Muscle of leg (tissue), 11 donors: Measurements from ENCODE around the gene ARID4B. TPM values are rescaled to one million over a fixed set of nuclear protein-coding genes. Genes with fewer than 3 reads are reported as not detected.
"Not testable (repeated sequence)": the region's sequence is repeated elsewhere in the genome, so short reads cannot be mapped to it uniquely, and the experiment has no call there.

Experiments used
- DNase-seq: peaks from one replicate; pipeline ENCODE4 v3.0.0; 2013
- H3K27ac ChIP-seq: one replicate; pipeline ENCODE4 v1.5.1; 2013; ENCODE audit warnings: mild to moderate bottlenecking, low read length, control low read depth
- H3K27me3 ChIP-seq: one replicate; pipeline ENCODE4 v1.6.1; 2013; ENCODE audit warnings: low read length; ENCODE audit not compliant: control insufficient read depth, insufficient read depth
- H3K36me3 ChIP-seq: one replicate; pipeline ENCODE4 v1.6.1; 2013; ENCODE audit warnings: low read length; ENCODE audit not compliant: control insufficient read depth, insufficient read depth
- H3K4me1 ChIP-seq: one replicate; pipeline ENCODE4 v1.6.1; 2013; ENCODE audit warnings: low read length; ENCODE audit not compliant: control insufficient read depth, insufficient read depth
- H3K4me3 ChIP-seq: one replicate; pipeline ENCODE4 v1.5.1; 2013; ENCODE audit warnings: low read length, control low read depth
- H3K9me3 ChIP-seq: replicated peaks from 2 replicates; pipeline ENCODE4 v1.6.1; 2013; ENCODE audit warnings: low read depth, low read length; ENCODE audit not compliant: control insufficient read depth
- WGBS: methylation state at CpG from one replicate; pipeline ENCODE4 v1.1.5; 2013; ENCODE audit warnings: missing lambda C conversion rate; ENCODE audit not compliant: insufficient coverage; 5-methylcytosine and 5-hydroxymethylcytosine counted together
- polyA plus RNA-seq, 8 donors: library from polyadenylated mRNA; unstranded; fragments of 120-200 nt; gene quantifications; one replicate each; pipeline versions ENCODE4 v1.2.1 to v1.2.3, GENCODE V29; 2013; ENCODE audit warnings: inconsistent platforms in 1 of 8, low replicate concordance in 1 of 8; ENCODE audit not compliant: insufficient read length in 8 of 8, insufficient read depth in 1 of 8
- total RNA-seq: library from RNA; stranded (reverse); fragments of 120-200 nt; gene quantifications from one replicate; pipeline ENCODE4 v1.2.4, GENCODE V29; 2013

ARID4B gene
- total and polyA plus RNA-seq, 9 donors, result 15.2 to 26.5 (median 20.9) TPM

DNA sequence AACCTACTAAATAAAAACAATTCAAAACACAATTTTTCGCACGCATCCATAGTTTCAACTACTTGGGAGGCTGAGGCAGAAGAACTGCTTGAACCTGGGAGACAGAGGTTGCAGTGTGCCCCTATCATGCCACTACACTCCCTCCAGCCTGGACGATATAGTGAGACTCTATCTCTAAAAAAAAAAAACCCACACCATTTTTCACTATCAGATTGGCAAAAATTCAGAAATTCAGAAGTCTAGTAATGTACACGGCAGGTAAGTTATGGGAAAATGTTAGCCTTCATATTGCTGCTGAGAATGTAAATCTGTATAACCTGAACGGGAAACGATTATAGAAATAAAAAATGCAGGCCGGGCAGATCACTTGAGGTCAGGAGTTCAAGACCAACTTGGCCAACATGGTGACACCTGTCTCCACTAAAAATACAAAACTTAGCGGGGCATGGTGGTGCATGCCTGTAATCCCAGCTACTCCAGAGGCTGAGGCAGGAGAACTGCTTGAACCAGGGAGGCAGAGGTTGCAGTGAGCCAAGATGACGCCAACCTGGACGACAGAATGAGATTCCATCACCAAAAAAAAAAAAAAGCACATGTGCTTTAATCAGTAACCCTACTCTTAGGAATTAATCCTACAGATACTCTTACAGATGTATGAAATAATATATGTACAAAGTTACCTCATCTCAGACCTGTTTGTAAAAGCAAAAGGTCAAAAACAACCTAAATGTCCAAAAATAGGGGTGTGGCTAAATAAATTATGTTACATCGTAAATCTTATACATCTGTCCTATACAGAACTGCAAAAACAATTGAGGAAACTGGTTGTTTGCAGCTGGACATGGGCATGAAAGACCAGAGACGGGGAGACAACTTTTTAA lies 37.9 kb downstream of the ARID4B start:
- Histone ChIP-seq H3K4me1 (no peaks in the 10 kb centered on the region), H3K9me3 (no peaks in the 10 kb centered on the region), H3K27me3 (no peaks in the 10 kb centered on the region), H3K36me3 (no peaks in the 10 kb centered on the region), H3K4me3 (no peak overlapping the region), H3K27ac (no peak overlapping the region)
- 77% methylated on average over 3 of the region's 12 CpGs for WGBS
- DNase-seq, result no peak

DNA sequence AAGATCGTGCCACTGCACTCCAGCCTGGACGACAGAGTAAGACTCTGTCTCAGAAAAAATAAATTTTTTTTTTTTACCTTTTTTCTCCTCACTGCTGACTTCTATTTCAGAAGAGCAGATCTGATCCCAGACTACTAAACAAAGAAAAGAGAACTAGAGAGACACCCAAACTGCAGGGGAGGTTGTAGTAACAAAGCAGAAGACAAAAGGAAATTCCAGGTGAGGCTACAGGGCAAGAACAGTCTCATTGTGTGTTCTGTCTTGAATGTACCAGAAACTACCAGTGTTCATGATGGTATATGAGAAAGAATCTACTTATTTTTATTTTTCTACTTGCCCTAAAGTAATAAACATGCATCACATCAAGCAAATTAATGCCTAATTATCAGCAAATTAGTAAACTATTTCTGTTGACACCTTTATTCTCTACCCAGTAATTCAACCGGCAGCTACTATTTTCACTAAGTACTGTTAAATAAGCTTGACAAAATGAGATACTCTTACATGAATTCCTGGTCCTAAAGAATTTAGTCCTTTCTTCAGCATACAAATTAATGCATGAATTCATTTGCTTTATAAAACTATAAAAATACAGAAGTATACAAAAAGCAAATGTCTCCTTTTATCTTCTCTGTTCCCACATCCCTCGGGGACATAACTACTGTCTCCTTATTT lies 40.6 kb downstream of the ARID4B start:
- Histone ChIP-seq H3K9me3 (no peaks in the 10 kb centered on the region), H3K4me3 (no peak overlapping the region), H3K27ac (no peak overlapping the region), H3K27me3 (no peaks in the 10 kb centered on the region), H3K36me3 (no peaks in the 10 kb centered on the region), H3K4me1 (peaks cover 2% of the 10 kb centered on the region)
- WGBS, result 80% methylated on average over 1 of the region's 4 CpGs
- DNase-seq, result no peak

DNA sequence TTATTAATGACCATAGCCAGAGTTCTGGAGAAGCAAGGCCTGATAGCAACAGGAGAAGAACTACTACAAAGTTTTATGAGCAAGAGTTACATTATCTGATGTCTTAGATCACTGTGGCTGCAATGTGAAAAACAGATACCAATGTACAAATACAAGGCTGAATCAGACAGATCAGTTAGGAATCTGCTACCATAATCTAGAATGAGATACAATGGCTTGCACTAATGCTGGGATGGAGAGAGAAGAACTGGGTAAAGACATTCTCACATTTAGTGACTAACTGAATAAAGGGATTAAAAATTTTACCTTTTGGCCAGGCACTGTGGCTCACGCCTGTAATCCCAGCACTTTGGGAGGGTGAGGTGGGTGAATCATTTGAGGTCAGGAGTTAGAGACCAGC lies 41.3 kb downstream of the ARID4B start:
- no peak for DNase-seq
- Histone ChIP-seq H3K4me1 (peaks cover 2% of the 10 kb centered on the region), H3K36me3 (no peaks in the 10 kb centered on the region), H3K4me3 (no peak overlapping the region), H3K9me3 (no peaks in the 10 kb centered on the region), H3K27me3 (no peaks in the 10 kb centered on the region), H3K27ac (no peak overlapping the region)
- 80% methylated on average over 1 of the region's 1 CpG for WGBS

DNA sequence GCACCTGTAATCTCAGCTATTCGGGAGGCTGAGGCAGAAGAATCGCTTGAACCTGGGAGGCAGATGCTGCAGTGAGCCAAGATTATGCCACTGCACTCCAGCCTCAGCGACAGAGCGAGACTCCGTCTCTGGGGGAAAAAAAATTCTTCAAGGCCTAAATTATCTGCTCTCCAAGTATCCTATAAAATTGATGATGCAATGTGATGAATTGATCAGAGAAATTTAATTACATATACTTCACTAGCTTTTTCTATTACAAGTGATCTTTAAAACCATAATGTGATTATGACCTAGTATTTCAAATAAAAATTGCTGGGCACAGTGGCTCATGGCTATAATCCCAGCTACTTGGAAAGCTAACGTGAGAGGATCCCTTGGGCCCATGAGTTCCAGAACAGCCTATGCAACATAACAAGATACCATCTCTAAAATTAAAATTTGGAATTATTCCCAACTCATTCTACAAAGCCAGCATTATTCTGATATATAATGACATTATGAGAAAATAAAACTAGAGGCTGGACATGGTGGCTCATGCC lies 43.7 kb downstream of the ARID4B start:
- Histone ChIP-seq H3K27ac (no peak overlapping the region), H3K27me3 (no peaks in the 10 kb centered on the region), H3K9me3 (no peaks in the 10 kb centered on the region), H3K4me1 (peaks cover 2% of the 10 kb centered on the region), H3K36me3 (no peaks in the 10 kb centered on the region), H3K4me3 (no peak overlapping the region)
- WGBS, result 100% methylated on average over 2 of the region's 6 CpGs
- no peak for DNase-seq

DNA sequence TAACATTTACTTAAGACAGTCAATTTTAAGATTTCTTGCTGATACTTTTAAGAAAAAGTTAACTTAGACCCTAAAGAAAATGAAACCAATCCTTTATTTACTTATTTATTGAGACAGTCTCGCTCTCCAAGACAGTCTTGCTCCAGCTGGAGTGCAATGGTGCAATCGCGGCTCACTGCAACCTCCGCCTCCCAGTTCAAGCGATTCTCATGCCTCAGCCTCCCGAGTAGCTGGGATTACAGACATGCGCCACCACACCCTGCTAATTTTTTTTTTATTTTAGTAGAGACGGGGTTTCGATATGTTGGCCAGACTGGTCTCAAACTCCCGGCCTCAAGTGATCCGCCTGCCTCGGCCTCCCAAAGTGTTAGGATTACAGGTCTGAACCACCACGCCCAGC lies 44.3 kb downstream of the ARID4B start:
- H3K4me3 ChIP-seq, H3K36me3 ChIP-seq, H3K4me1 ChIP-seq, H3K9me3 ChIP-seq, DNase-seq, H3K27ac ChIP-seq, H3K27me3 ChIP-seq: not testable (repeated sequence)
- WGBS, result 99% methylated on average over 9 of the region's 13 CpGs

DNA sequence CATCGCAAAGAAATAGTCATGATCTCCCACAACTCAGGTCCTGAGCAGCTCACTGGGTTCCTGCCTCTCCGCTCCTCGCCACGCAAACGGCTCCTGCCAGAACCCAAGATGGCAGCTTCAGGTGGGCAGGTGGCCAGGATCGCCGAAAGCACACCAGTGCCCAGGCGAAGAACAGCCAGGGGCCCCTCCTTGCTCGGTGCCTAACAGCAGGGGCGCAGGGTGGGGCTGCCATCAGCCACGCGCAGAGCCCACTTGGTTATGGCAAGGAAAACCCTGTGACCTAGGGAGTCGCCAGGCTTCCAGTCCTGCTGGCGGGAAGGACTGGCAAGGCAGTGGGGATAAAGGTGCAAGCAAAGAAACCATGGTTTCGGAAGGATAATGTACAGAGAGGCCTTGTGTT lies 47.5 kb downstream of the ARID4B start:
- 95% methylated on average over 14 of the region's 15 CpGs for WGBS

DNA sequence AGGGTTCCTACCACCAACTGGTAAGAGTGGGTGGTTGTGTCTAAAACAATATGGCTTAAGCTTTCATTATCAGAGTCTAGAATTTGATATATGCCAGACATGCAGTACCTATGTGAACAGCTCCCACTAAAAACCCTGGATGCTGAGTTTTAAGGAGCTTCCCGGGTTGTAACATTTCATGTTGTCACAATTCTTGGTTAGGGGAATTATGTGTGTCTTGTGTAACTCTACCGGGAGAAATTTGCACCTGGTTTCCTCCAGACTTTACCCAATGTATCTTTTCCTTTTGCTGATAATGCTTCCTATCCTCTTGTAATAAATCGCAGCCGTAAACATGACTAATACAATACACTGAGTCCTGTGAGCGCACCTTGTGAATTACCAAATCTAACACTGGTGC lies 48.3 kb downstream of the ARID4B start:
- no peak overlapping the region for H3K4me3 ChIP-seq
- H3K27me3 ChIP-seq, result no peaks in the 10 kb centered on the region
- no peaks in the 10 kb centered on the region for H3K36me3 ChIP-seq
- no peak for DNase-seq
- 100% methylated on average over 2 of the region's 5 CpGs for whole genome bisulfite sequencing
- H3K4me1 ChIP-seq, result peaks cover 4% of the 10 kb centered on the region
- H3K27ac ChIP-seq, result no peak overlapping the region
- no peaks in the 10 kb centered on the region for H3K9me3 ChIP-seq

More for the DNA sequence above, 47.5 kb downstream of the ARID4B start:
- DNase-seq, result no peak
- Histone ChIP-seq H3K4me3 (no peak overlapping the region), H3K9me3 (no peaks in the 10 kb centered on the region), H3K4me1 (peaks cover 6% of the 10 kb centered on the region), H3K36me3 (no peaks in the 10 kb centered on the region), H3K27ac (no peak overlapping the region), H3K27me3 (no peaks in the 10 kb centered on the region)

DNA sequence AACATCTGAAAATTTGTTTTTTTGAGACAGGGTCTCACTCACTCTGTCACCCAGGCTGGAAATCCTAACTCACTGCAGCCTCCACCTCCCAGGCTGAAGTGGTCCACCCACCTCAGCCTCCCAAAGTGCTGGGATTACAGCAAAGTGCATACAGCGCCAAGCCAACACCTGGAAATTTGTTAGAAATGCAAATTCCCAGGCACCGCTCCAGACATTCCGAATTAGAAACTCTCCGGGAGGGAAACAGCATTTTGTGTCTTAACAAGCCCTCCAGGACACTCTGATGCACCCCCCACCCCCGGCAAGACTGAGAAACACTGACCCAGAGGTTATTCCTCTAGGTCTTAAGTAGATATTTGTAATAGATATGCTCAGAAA lies 49.1 kb downstream of the ARID4B start:
- H3K27me3 ChIP-seq, result no peaks in the 10 kb centered on the region
- H3K4me1 ChIP-seq, result peaks cover 4% of the 10 kb centered on the region
- H3K4me3 ChIP-seq, result no peak overlapping the region
- H3K36me3 ChIP-seq, result no peaks in the 10 kb centered on the region
- DNase-seq, result no peak
- no peaks in the 10 kb centered on the region for H3K9me3 ChIP-seq
- H3K27ac ChIP-seq, result no peak overlapping the region
- WGBS, result 67% methylated on average over 1 of the region's 5 CpGs

DNA sequence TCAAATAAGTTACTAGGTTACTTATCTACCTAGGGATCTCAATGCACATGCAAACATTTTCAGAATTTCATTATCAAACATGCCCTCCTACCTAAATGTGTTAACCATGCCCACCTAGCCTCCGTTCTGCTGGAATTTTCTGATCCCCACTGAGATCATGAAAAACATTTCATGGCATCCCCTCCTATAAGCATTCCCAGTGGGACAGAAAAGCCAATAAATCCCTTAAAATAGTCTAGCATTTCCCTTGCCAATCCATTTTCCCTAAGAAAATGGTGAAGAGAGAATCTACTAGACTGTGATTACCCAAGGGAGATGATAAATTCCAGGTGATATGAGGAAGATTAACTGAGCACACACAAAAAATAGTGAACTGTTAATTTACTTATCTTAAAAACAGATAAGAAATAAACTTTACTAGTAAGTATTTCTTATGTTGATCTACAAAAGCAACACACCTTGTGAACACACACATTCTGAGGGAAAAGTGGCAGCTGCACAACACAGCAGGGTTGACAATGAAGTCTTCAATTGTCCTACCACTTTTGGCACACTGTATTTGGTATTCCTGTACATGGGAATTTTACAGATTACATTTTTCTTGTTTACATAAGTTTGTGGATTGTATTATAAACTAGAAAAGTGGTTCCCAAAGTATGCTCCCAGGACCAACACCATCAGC lies 49.6 kb downstream of the ARID4B start:
- Histone ChIP-seq H3K4me3 (no peak overlapping the region), H3K27ac (no peak overlapping the region), H3K36me3 (no peaks in the 10 kb centered on the region), H3K27me3 (no peaks in the 10 kb centered on the region), H3K9me3 (no peaks in the 10 kb centered on the region), H3K4me1 (peaks cover 4% of the 10 kb centered on the region)
- 43% methylated on average over 1 of the region's 1 CpG for WGBS
- DNase-seq, result no peak

DNA sequence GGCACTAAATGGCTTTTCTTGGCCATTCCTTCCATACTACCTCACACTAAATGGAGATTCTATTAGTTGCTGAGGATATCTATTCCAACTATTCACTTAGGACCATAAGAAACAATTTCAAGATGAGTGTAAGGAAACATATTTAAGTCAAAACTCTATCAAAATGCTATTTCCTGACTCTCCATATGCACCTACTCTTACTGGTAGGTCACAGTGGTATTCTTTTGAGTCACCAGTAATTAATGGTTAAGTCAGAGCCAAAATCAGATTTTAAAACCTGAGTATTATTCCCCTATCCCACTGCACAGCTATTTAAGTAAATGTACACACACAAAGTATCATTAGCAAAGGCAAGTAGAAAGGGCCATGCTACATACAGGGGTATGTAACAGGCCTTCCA lies 50.3 kb downstream of the ARID4B start:
- H3K36me3 ChIP-seq, result no peaks in the 10 kb centered on the region
- H3K9me3 ChIP-seq, result no peaks in the 10 kb centered on the region
- peaks cover 4% of the 10 kb centered on the region for H3K4me1 ChIP-seq
- no peaks in the 10 kb centered on the region for H3K27me3 ChIP-seq
- H3K4me3 ChIP-seq, result no peak overlapping the region
- DNase-seq, result no peak
- H3K27ac ChIP-seq, result no peak overlapping the region
